Smooth muscle cell (in vitro differentiated cells): ENCODE results near the gene PGM5. TPM values are rescaled to one million over a fixed set of nuclear protein-coding genes. Genes with fewer than 3 reads are reported as not detected.
"Not testable (repeated sequence)": the region's sequence is repeated elsewhere in the genome, so short reads cannot be mapped to it uniquely, and the experiment has no call there.

Source experiments
- DNase-seq: peaks from one replicate; lab custom pipeline; 2025; ENCODE audit not compliant: unreplicated experiment; lab: John Stamatoyannopoulos, UW
- H2AFZ ChIP-seq: fragments of 200-600 bp; sonication (generic); 2 replicates; pipeline ENCODE4 v1.6.0; 2016; ENCODE audit warnings: antibody characterized with exemption, low read depth, mild to moderate bottlenecking
- H3F3A ChIP-seq: fragments of 200-600 bp; sonication (generic); 2 replicates; pipeline ENCODE4 v1.6.0; 2017; ENCODE audit warnings: antibody characterized with exemption, low read depth
- H3K27ac ChIP-seq: fragments of 200-600 bp; sonication (generic); 2 replicates; pipeline ENCODE4 v1.5.1; 2016; ENCODE audit warnings: low read depth, mild to moderate bottlenecking
- H3K27me3 ChIP-seq: fragments of 200-600 bp; sonication (generic); 2 replicates; pipeline ENCODE4 v1.6.1; 2016; ENCODE audit warnings: low read depth, mild to moderate bottlenecking
- H3K36me3 ChIP-seq: fragments of 200-600 bp; sonication (generic); 2 replicates; pipeline ENCODE4 v1.5.1; 2016; ENCODE audit warnings: low read depth
- H3K4me1 ChIP-seq: fragments of 200-600 bp; sonication (generic); 2 replicates; pipeline ENCODE4 v1.5.1; 2016; ENCODE audit warnings: low read depth
- H3K4me2 ChIP-seq: fragments of 200-600 bp; sonication (generic); 2 replicates; pipeline ENCODE4 v1.6.0; 2016; ENCODE audit warnings: mild to moderate bottlenecking
- H3K4me3 ChIP-seq: fragments of 200-600 bp; sonication (generic); 2 replicates; pipeline ENCODE4 v1.5.1; 2016; ENCODE audit warnings: mild to moderate bottlenecking
- H3K79me2 ChIP-seq: fragments of 200-600 bp; sonication (generic); 2 replicates; pipeline ENCODE4 v1.6.0; 2016; ENCODE audit warnings: low read depth, mild to moderate bottlenecking
- H3K9ac ChIP-seq: fragments of 200-600 bp; sonication (generic); 2 replicates; pipeline ENCODE4 v1.6.0; 2016; ENCODE audit warnings: low read depth
- H3K9me3 ChIP-seq: fragments of 200-600 bp; sonication (generic); replicated peaks from 2 replicates; pipeline ENCODE4 v1.5.1; 2016; ENCODE audit warnings: low read depth
- H4K20me1 ChIP-seq: fragments of 200-600 bp; sonication (generic); 2 replicates; pipeline ENCODE4 v1.6.0; 2016; ENCODE audit warnings: low read depth
- WGBS: methylation state at CpG from one replicate; pipeline ENCODE4 v1.1.7; 2016; ENCODE audit warnings: low lambda C conversion rate; 5-methylcytosine and 5-hydroxymethylcytosine counted together
- polyA plus RNA-seq: library from polyadenylated mRNA; unstranded; fragments of >200 nt; fragmentation: Nextera tagmentation; extraction: Ambion mirVana; gene quantifications from 2 replicates; pipeline ENCODE4 v1.2.1, GENCODE V29; 2016
- total RNA-seq: library from RNA; depleted of rRNA; stranded (reverse); fragments of >200 nt; gene quantifications from 2 replicates; pipeline ENCODE4 v1.2.3, GENCODE V29; 2014

Gene PGM5
- total and polyA plus RNA-seq, 2 experiments from 2014 or later = 0.77 to 5.6 TPM

DNA sequence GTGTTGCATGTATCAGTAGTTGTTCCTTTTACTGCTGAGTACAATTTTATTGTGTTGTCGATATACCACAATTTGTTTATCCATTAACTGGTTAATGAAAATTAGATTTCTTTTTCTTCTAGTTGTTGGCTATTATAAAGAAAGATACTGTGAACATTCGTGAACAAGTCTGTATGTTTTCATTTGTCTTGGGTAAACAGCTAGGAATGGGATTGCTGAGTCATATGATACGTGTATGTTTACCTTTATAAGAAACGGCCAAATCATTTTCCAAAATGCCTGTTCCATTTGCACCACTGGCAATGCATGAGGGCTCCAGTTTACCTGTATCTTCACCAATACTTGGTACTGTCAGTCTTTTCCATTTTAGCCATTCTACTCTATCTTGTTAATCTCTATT lies 33.1 kb downstream of the PGM5 start:
- not testable (repeated sequence) for H2AFZ ChIP-seq, H4K20me1 ChIP-seq, H3K79me2 ChIP-seq, H3K27me3 ChIP-seq, H3K9ac ChIP-seq, DNase-seq, H3K4me1 ChIP-seq, H3K4me2 ChIP-seq, H3K36me3 ChIP-seq, H3K27ac ChIP-seq, H3F3A ChIP-seq, H3K9me3 ChIP-seq, H3K4me3 ChIP-seq
- 76% methylated on average over 4 of the region's 4 CpGs for WGBS

DNA sequence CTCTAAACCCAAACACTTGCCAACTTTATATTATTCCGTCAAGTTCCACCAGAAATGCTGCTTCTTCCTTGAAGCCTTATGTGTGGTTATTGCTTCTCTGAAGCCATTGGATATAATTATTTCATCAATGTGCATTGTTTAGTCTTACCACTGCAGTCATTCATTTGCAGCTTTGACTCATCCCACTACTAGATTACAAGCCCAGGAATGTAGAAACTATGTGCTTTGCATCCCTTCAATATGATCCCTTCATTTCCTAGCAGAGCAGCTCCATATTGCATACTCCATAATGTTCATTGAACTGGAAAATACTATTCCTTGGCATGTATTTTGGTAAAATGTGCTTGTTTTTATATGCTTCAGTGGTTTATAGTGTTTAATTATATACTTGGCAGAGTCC lies 34.3 kb downstream of the PGM5 start:
- H3K4me1 ChIP-seq, DNase-seq, H3K27ac ChIP-seq, H3K27me3 ChIP-seq, H3K79me2 ChIP-seq, H3K9me3 ChIP-seq, H3K4me2 ChIP-seq, H3K9ac ChIP-seq, H2AFZ ChIP-seq, H3K36me3 ChIP-seq, H3F3A ChIP-seq, H4K20me1 ChIP-seq, H3K4me3 ChIP-seq: not testable (repeated sequence)
- WGBS = 85% methylated on average over 1 of the region's 1 CpG

DNA sequence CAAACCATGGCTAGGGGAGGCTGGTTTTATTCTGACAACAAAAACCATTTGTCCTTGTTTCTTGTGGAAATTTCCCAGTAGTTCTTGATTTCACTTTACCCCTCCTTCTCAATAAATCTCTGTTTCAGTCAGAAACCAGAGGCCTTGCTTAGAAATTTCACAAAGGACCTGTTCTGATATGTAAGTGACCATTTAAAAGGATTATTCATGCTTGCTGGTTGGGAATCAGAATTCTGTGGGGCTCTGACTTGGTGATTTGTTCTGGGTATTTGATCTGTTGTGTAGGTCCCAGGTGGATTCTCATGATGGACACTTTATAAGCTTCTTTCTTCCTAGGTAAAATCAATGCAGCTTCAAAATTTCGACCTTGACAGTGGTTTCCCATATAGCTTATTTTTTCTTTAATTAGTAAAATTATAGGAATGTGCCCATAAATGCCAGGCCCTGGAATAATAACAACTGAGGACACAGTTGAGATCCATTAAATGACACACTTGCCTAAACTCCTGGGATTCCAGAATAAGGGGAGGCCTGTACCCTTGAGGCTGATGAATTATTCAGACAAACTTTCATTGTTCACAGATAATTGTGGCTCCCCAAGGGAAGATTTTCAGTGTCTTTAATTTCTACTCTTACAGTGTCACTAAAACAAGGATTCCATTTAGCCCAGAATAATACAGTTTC lies 40.1 kb downstream of the PGM5 start:
- Histone ChIP-seq H3K4me2 (peak overlapping the region; percentile 49), H3K9ac (peak overlapping the region; percentile 4), H3K27ac (peak overlapping the region; percentile 86)
- not testable (repeated sequence) for H3K36me3 ChIP-seq, H2AFZ ChIP-seq, H3K4me1 ChIP-seq, H3F3A ChIP-seq, H3K27me3 ChIP-seq, H3K9me3 ChIP-seq, H3K4me3 ChIP-seq, H3K79me2 ChIP-seq, H4K20me1 ChIP-seq, DNase-seq
- WGBS = 50% methylated on average over 1 of the region's 1 CpG

DNA sequence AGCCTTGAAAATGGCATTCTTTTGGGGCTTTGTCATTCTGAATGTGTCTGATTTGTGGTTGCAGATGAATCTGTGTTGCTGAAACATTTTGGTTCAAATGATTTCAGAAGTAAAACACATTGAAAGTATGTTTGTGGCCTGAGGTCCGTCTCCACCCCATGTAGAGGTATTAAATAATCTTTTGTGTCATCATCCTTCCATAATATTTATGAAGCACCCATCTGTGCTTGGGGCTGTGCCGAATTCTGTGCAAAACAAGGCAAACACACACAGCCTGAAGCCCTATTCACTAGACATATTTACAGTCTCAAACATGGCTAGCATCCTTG lies 40.6 kb downstream of the PGM5 start:
- H4K20me1 ChIP-seq, H3K9me3 ChIP-seq, H3K27me3 ChIP-seq, H3K79me2 ChIP-seq, H3K4me3 ChIP-seq, DNase-seq, H3F3A ChIP-seq, H3K4me1 ChIP-seq, H3K36me3 ChIP-seq, H3K9ac ChIP-seq: not testable (repeated sequence)
- WGBS = 56% methylated on average over 2 of the region's 2 CpGs
- Histone ChIP-seq H3K27ac (peak overlapping the region; percentile 86), H2AFZ (peak overlapping the region; percentile 46), H3K4me2 (peak overlapping the region; percentile 9)

DNA sequence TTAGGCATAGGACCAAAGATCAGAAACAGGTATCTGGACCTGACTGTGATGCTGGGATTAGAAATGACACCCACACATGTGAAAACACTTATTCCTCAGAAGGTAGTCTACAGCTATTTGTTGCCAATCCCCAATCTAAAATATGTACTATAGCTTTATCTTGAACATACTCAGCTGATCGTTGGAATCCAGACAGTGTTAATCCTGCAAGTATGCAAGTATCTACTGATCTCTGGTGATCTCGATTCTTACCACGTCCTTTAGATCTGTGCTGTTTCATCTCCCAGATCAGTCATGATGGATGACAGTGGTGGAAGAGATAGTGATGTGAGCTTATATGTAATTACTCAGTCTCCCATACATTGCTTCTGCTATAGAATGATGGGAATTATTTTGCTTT lies 41.4 kb downstream of the PGM5 start:
- not testable (repeated sequence) for H3K4me2 ChIP-seq

DNA sequence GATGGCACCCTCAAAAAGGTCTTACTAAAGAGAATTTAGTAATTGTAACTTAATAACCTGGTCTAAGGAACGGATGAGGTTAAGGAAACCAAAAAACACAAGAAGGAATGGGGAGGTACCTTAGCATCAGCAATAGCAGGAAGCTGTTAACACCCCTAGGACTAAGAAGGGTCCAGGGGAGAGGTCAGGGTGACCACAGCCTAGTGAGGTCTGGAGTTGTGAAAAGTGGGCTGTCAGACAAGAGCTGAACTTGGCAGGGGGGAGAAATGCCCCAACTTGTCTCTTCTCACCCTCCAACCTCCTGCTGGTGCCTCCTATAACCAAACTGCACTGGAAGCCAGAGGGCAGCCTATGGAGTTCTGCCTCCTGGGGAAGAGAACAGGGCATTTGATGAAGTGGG lies 41.9 kb downstream of the PGM5 start:
- not testable (repeated sequence) for H3K79me2 ChIP-seq, H3F3A ChIP-seq, H2AFZ ChIP-seq, H3K27me3 ChIP-seq, H3K36me3 ChIP-seq, H3K9me3 ChIP-seq, H4K20me1 ChIP-seq, H3K9ac ChIP-seq, H3K4me3 ChIP-seq, H3K4me1 ChIP-seq, DNase-seq, H3K4me2 ChIP-seq
- 67% methylated on average over 1 of the region's 1 CpG for WGBS
- H3K27ac ChIP-seq = peak overlapping the region; percentile 86

More for the DNA sequence above, 41.4 kb downstream of the PGM5 start:
- not testable (repeated sequence) for H3K4me3 ChIP-seq, H3K36me3 ChIP-seq, H3K9ac ChIP-seq, H3K4me1 ChIP-seq, H3F3A ChIP-seq, H3K27me3 ChIP-seq, H3K79me2 ChIP-seq, DNase-seq, H4K20me1 ChIP-seq, H2AFZ ChIP-seq, H3K9me3 ChIP-seq
- WGBS = 6% methylated on average over 3 of the region's 3 CpGs
- H3K27ac ChIP-seq = peak overlapping the region; percentile 86

DNA sequence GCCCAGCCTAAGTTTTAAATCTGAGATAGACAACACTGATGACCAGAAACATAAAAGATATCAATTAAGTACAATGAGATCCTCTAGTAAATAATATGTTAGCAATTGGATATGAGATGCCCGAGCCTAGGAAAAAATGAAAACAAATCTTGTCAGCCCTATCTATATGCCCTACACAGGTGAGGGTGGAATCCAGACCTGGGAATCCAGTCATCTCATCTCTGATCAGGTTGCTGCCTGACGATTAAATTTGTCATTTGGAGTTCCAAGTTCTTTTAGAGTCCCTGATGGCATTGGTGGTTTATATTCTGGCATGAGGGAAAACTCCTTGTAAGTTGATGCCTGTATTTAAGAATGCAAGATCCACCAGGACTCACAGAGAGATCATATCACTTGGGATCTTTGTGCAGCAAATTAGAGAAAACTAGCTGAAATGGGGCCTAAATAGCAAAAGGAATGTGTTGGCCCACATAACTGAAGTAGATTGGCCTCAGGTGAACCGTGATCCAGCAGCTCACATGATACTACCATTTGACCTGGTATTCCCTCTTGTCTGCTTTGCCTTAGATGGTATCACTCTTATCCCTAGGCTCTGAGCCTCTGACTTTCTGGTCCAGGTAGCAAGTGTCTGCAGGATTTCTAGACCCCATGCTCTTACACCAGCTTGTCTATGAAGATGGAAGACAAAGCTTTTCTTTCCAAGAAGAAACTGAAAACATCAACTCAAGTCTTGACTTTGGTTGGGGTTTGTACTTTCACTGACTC lies 48.2 kb downstream of the PGM5 start:
- H3K4me3 ChIP-seq, H4K20me1 ChIP-seq, H3K27me3 ChIP-seq, DNase-seq, H3K4me2 ChIP-seq, H3K9me3 ChIP-seq, H3K9ac ChIP-seq, H3K36me3 ChIP-seq, H2AFZ ChIP-seq, H3K79me2 ChIP-seq, H3K4me1 ChIP-seq, H3F3A ChIP-seq, H3K27ac ChIP-seq: not testable (repeated sequence)
- WGBS = 77% methylated on average over 3 of the region's 3 CpGs

DNA sequence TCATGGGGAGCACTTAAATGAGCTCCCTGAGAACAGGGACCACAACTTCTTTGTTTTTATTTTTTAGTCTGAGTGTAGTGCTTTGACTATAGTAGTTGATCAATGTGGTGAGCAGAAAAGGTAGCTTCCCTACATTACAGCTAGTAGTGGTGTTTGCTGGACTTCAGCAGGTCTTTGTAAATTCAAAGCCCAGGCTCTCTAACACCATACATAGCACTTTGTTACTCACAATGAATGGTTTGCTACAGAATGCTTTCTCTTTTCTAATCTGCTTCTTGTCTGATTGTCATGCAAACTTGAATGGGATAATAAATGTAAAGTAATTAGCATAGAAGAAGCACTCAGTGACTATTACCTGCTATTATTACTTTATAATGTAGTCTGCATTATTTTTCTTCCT lies 55.5 kb downstream of the PGM5 start:
- H4K20me1 ChIP-seq, H3K27ac ChIP-seq, H3K4me1 ChIP-seq, H3F3A ChIP-seq, H2AFZ ChIP-seq, H3K36me3 ChIP-seq, H3K27me3 ChIP-seq, H3K9me3 ChIP-seq, DNase-seq, H3K79me2 ChIP-seq, H3K9ac ChIP-seq, H3K4me3 ChIP-seq, H3K4me2 ChIP-seq: not testable (repeated sequence)
